KMS-11 (cell line): ENCODE data around the gene SMARCAL1.
"Not testable (repeated sequence)": the region's sequence is repeated elsewhere in the genome, so short reads cannot be mapped to it uniquely, and the experiment has no call there.

Experiments
- H2AFZ ChIP-seq: fragments of 200-600 bp; sonication (generic); 2 replicates; pipeline ENCODE4 v1.6.1; 2016; ENCODE audit warnings: antibody characterized with exemption, mixed run types, low read depth
- H3K27ac ChIP-seq: fragments of 200-600 bp; sonication (generic); 2 replicates; pipeline ENCODE4 v1.6.1; 2016; ENCODE audit warnings: mild to moderate bottlenecking, mixed run types
- H3K27me3 ChIP-seq: fragments of 200-600 bp; sonication (generic); 2 replicates; pipeline ENCODE4 v1.6.1; 2017; ENCODE audit warnings: mild to moderate bottlenecking, low read depth, mixed run types, moderate library complexity; ENCODE audit not compliant: insufficient read depth
- H3K36me3 ChIP-seq: fragments of 200-600 bp; sonication (generic); 2 replicates; pipeline ENCODE4 v1.6.1; 2017; ENCODE audit warnings: mild to moderate bottlenecking, mixed run types; ENCODE audit not compliant: insufficient read depth
- H3K4me1 ChIP-seq: fragments of 200-600 bp; sonication (generic); 2 replicates; pipeline ENCODE4 v1.6.1; 2016; ENCODE audit warnings: mild to moderate bottlenecking, low read depth, mixed run types; ENCODE audit not compliant: poor library complexity, severe bottlenecking
- H3K4me2 ChIP-seq: fragments of 200-600 bp; sonication (generic); 2 replicates; pipeline ENCODE4 v1.7.0; 2016; ENCODE audit warnings: mild to moderate bottlenecking, mixed run types
- H3K4me3 ChIP-seq: fragments of 200-600 bp; sonication (generic); IDR thresholded peaks from 2 replicates; pipeline ENCODE4 v1.6.1; 2017; ENCODE audit warnings: low read depth, low read length, mixed read lengths; ENCODE audit not compliant: insufficient read depth
- H3K79me2 ChIP-seq: fragments of 200-600 bp; sonication (generic); 2 replicates; pipeline ENCODE4 v1.6.1; 2016; ENCODE audit warnings: low read depth, mixed run types; ENCODE audit not compliant: insufficient read depth
- H3K9ac ChIP-seq: fragments of 200-600 bp; sonication (generic); 2 replicates; pipeline ENCODE4 v1.6.1; 2016; ENCODE audit warnings: mild to moderate bottlenecking, mixed run types
- H4K20me1 ChIP-seq: fragments of 200-600 bp; sonication (generic); 2 replicates; pipeline ENCODE4 v1.6.1; 2016; ENCODE audit warnings: mild to moderate bottlenecking, mixed run types; ENCODE audit not compliant: insufficient read depth
- TF ChIP-seq, protein P1 (sequence below): fragments of 200-600 bp; sonication (generic); conservative IDR thresholded peaks from 2 replicates; pipeline ENCODE4 v1.6.1; 2017; ENCODE audit warnings: low read depth, mild to moderate bottlenecking, antibody characterized with exemption, low read length, moderate library complexity, mixed read lengths

Gene SMARCAL1

DNA sequence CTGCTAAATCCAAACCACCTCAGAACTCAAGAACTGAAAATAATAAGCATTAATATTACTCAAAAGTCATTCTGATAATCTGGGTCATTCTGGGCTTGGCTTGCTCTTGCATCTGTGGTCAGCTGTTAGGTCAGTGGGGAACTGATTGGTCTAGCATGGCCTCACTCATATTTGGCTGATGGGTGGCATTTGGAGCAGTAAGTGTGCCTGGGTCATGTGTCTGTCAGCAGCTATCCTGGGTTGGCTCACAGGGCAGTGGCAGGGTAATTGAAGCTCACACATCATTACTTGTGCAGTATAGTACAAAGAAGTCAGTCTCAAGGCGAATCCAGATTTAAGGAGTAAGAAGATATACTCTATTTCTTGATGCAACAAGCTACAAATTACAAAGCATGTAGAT lies 95.9 kb downstream of the SMARCAL1 start:
- H3K4me3 ChIP-seq, result no peak overlapping the region
- H3K36me3 ChIP-seq, result no peaks in the 10 kb centered on the region
- no peaks in the 10 kb centered on the region for H3K79me2 ChIP-seq
- TF ChIP-seq, protein P1, sequence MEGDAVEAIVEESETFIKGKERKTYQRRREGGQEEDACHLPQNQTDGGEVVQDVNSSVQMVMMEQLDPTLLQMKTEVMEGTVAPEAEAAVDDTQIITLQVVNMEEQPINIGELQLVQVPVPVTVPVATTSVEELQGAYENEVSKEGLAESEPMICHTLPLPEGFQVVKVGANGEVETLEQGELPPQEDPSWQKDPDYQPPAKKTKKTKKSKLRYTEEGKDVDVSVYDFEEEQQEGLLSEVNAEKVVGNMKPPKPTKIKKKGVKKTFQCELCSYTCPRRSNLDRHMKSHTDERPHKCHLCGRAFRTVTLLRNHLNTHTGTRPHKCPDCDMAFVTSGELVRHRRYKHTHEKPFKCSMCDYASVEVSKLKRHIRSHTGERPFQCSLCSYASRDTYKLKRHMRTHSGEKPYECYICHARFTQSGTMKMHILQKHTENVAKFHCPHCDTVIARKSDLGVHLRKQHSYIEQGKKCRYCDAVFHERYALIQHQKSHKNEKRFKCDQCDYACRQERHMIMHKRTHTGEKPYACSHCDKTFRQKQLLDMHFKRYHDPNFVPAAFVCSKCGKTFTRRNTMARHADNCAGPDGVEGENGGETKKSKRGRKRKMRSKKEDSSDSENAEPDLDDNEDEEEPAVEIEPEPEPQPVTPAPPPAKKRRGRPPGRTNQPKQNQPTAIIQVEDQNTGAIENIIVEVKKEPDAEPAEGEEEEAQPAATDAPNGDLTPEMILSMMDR, result no peak
- H4K20me1 ChIP-seq, result no peaks in the 10 kb centered on the region; the same call in 1 of the 2 replicates
- no peak overlapping the region for H3K9ac ChIP-seq
- no peaks in the 10 kb centered on the region for H3K27me3 ChIP-seq
- no peak overlapping the region for H2AFZ ChIP-seq
- no peak overlapping the region for H3K27ac ChIP-seq
- no peaks in the 10 kb centered on the region for H3K4me1 ChIP-seq
- H3K4me2 ChIP-seq, result no peak overlapping the region

DNA sequence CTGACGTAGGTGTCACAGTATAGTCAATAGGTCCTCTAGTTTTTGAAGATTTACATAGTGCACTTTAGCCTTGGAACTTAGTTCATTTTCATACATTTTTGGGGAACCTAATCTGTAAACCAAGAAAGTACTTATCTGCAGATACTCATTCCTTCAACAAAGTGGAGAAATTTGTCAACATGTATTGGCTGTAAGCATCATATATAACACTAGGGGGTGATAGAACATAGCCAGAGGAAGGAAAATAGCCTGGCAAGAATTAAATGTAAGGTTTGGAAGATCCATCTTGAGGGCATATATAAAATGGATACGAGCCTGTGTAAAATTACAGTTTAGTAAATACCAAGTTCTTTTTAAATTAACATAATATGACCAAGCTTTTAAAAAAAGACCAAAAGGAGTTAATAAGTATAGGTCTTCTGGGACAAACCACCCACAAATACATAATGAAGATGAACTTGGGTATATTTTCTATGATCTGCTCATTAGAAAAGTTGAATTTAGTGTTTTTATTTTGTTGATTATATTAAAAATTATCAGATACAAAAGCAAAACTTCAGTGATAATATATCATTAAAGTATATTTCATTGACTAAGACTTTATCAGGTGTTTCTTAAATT lies 104.6 kb downstream of the SMARCAL1 start:
- TF ChIP-seq, protein P1, result peak; percentile 84
- Histone ChIP-seq H3K79me2 (no peaks in the 10 kb centered on the region), H3K36me3 (no peaks in the 10 kb centered on the region), H4K20me1 (no peaks in the 10 kb centered on the region), H2AFZ (no peak overlapping the region), H3K4me1 (no peaks in the 10 kb centered on the region), H3K4me2 (no peak overlapping the region), H3K9ac (no peak overlapping the region), H3K4me3 (no peak overlapping the region), H3K27ac (no peak overlapping the region), H3K27me3 (no peaks in the 10 kb centered on the region)

DNA sequence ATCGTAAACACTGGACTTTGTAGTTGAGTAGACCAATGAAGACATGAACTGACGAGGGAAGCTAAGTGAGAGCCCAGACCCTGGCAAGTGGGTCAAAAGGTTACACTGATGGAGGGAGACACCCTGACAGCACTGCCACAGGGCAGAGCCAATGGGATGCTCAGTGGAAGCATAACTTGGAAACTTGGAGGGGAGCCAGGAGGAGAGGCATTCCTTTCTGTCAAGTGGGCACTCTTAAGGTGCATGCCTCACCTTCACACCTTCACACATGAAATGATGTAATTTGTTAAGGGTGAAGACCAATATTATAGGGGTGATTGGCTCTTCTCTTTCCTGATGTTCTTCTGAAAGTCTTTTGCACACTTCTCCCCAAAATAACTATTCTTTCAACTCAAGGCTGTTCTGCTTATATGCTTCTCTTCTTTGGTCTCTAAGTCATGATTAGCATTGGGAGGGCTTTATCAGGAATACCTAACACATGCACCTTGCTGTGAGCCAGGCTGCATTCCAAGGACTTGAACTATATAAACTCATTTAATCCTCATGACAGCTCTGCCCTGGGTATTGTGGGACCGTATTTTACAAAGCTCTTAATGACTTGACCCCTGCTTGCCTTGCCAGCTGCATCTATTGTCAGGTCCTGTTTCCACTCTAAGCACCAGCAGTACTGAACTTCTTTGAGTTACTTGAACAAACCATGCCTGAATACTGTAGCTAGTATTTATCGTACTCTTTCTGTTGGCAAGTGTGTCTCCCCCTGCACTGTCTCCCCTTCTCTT lies 105.4 kb downstream of the SMARCAL1 start:
- no peaks in the 10 kb centered on the region for H4K20me1 ChIP-seq
- H3K79me2 ChIP-seq, result no peaks in the 10 kb centered on the region
- H3K27ac ChIP-seq, result no peak overlapping the region
- H3K4me1 ChIP-seq, result no peaks in the 10 kb centered on the region
- H3K4me3 ChIP-seq, result no peak overlapping the region
- TF ChIP-seq, protein P1, result no peak
- H2AFZ ChIP-seq, result no peak overlapping the region
- H3K9ac ChIP-seq, result no peak overlapping the region
- H3K27me3 ChIP-seq, result no peaks in the 10 kb centered on the region
- no peaks in the 10 kb centered on the region for H3K36me3 ChIP-seq
- no peak overlapping the region for H3K4me2 ChIP-seq

DNA sequence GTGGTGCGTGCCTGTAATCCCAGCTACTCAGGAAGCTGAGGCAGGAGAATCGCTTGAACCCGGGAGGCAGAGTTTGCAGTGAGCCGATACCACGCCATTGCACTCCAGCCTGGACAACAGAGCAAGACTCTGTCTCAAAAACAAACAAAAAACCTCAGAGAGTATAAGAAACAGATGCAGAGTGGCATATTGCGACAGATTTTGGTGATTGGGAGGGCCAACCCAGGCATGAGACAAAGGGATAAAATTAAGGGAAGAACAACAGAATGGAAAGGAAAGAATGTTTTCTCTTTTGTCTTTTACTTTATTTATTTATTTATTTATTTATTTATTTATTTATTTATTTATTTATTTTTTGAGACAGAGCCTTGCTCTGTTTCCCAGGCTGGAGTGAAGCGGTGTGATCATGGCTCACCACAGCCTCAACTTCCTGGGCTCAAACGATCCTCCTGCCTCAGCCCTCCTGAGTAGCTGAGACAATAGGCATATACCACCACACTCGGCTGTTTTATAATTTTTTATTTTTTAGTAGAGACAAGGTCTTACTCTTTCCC lies 106.4 kb downstream of the SMARCAL1 start:
- not testable (repeated sequence) for H2AFZ ChIP-seq, H3K27ac ChIP-seq, H3K9ac ChIP-seq, H3K79me2 ChIP-seq, H3K36me3 ChIP-seq, H3K4me1 ChIP-seq, H4K20me1 ChIP-seq, H3K4me2 ChIP-seq, H3K4me3 ChIP-seq, H3K27me3 ChIP-seq
